Gastrocnemius medialis (tissue), 4 donors: ENCODE measurements around the gene EFR3B.
"Not testable (repeated sequence)": the region's sequence is repeated elsewhere in the genome, so short reads cannot be mapped to it uniquely, and the experiment has no call there.

Source experiments
- CTCF ChIP-seq, 5 experiments: fragments of 450-650 bp in 3 of 5; fragments of 200-600 bp in 2 of 5; sonication (generic) in 2 of 5; IDR thresholded peaks in 4 of 5; conservative IDR thresholded peaks in 1 of 5; 1 replicate in 4 of 5; 2 replicates in 1 of 5; pipeline ENCODE4 v1.5.1; 2016 to 2019; ENCODE audit warnings: antibody characterized with exemption in 5 of 5, mild to moderate bottlenecking in 3 of 5, moderate library complexity in 3 of 5
- POLR2A ChIP-seq, 2 donors: fragments of 450-650 bp; IDR thresholded peaks; one replicate each; pipeline ENCODE4 v1.6.1; 2017; ENCODE audit warnings: antibody characterized with exemption in 2 of 2, mild to moderate bottlenecking in 2 of 2, moderate library complexity in 2 of 2

GRCh38 chr2:25011342-25011741 lies 30.5 kb upstream of the EFR3B start:
- not testable (repeated sequence) for TF ChIP-seq POLR2A (IDR thresholded peaks at IDR 0.05); CTCF (IDR thresholded peaks at IDR 0.05 in 4 of 5, conservative IDR thresholded peaks at IDR 0.05 in 1 of 5)
